ENCODE results near the gene B3GNT5. TPM values are rescaled to one million over a fixed set of nuclear protein-coding genes. Genes with fewer than 3 reads are reported as not detected.

Gene B3GNT5
- total and polyA plus RNA-seq, 9 of the 15 experiments (the other 6 are each of a cell fraction or from before 2014, with no cell fraction given), result 8.8 to 23.8 (median 14.4) TPM

DNA sequence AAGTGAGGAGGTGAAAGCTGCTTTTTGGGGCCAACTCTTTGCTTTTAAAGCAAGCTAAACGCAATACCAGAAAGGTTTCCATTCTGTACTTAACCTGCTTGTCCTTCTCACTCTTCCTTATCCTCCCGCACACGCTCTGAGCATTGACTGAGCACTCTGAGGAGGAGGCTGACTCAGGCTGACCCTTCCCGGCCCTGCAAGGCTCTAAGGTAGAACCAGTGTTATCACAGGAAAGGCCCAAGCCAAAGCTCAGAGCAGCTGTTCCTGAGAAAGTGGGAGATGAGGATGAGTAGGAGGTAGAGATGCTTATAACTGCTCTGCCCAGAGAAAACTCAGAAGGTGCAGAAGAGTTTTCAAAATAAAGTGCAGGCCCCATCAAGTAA, 2.3 kb downstream of the B3GNT5 start (continued):
- 0 out of 2 replicates have a peak, but pooled peaks have one; percentile 36 for TF ChIP-seq HDGF (IDR thresholded peaks at IDR 0.05)
- TF ChIP-seq KDM1A (IDR thresholded peaks at IDR 0.05), result peak; percentile 38 to 70; a peak in 3 of 4 replicates
- 0 out of 2 replicates have a peak, but pooled peaks have one; percentile 2 for TF ChIP-seq ZNF316 (IDR thresholded peaks at IDR 0.05)
- TF ChIP-seq ZNF146 (CRISPR knock-in tag; IDR thresholded peaks at IDR 0.05; ENCODE audit: unreplicated experiment), result no peak
- TF ChIP-seq SIN3A (IDR thresholded peaks at IDR 0.05; ENCODE audit: borderline replicate concordance in 2 of 2, control insufficient read depth in 1 of 2, low read depth in 2 of 2, low read length in 2 of 2), result 0 out of 4 replicates have a peak, but pooled peaks of 1 of the 2 experiments have one; percentile 35
- TF ChIP-seq TCF3 (CRISPR knock-in tag; IDR thresholded peaks at IDR 0.05), result peak; percentile 63
- TF ChIP-seq, protein P1, sequence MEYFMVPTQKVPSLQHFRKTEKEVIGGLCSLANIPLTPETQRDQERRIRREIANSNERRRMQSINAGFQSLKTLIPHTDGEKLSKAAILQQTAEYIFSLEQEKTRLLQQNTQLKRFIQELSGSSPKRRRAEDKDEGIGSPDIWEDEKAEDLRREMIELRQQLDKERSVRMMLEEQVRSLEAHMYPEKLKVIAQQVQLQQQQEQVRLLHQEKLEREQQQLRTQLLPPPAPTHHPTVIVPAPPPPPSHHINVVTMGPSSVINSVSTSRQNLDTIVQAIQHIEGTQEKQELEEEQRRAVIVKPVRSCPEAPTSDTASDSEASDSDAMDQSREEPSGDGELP (CRISPR knock-in tag; IDR thresholded peaks at IDR 0.05; ENCODE audit: borderline replicate concordance), result peak; percentile 68; the same call in 1 of the 2 replicates
- TF ChIP-seq MYNN (IDR thresholded peaks at IDR 0.05), result 0 out of 2 replicates have a peak, but pooled peaks have one; percentile 15
- TF ChIP-seq MYNN (CRISPR knock-in tag; IDR thresholded peaks at IDR 0.05), result no peak
- TF ChIP-seq LEF1 (IDR thresholded peaks at IDR 0.05), result 0 out of 2 replicates have a peak, but pooled peaks have one; percentile 28
- TF ChIP-seq, protein P2, sequence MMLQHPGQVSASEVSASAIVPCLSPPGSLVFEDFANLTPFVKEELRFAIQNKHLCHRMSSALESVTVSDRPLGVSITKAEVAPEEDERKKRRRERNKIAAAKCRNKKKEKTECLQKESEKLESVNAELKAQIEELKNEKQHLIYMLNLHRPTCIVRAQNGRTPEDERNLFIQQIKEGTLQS (IDR thresholded peaks at IDR 0.05), result 0 out of 2 replicates have a peak, but pooled peaks have one; percentile 21
- TF ChIP-seq, protein P2 (CRISPR knock-in tag; conservative IDR thresholded peaks at IDR 0.05), result no peak
- no peak for TF ChIP-seq HNRNPK (IDR thresholded peaks at IDR 0.05; ENCODE audit: low read depth, low read length, poor library complexity, severe bottlenecking)
- peak in 1 of 2 experiments; percentile 77; a peak in 2 of 4 replicates for TF ChIP-seq RCOR1 (IDR thresholded peaks at IDR 0.05; ENCODE audit: borderline replicate concordance in 1 of 2, low read depth in 2 of 2, low read length in 2 of 2)
- peak; percentile 39; the same call in 1 of the 2 replicates for TF ChIP-seq ZEB2 (IDR thresholded peaks at IDR 0.05)
